GM12872 (cell line): ENCODE measurements around the gene NUAK1.

ENCODE experiments used
- TF ChIP-seq, protein P1 (sequence below): IDR thresholded peaks from 3 replicates; pipeline ENCODE4 v1.5.1; 2011; ENCODE audit warnings: low read depth, mild to moderate bottlenecking, low read length, moderate library complexity; ENCODE audit not compliant: insufficient read depth

NUAK1 gene

DNA sequence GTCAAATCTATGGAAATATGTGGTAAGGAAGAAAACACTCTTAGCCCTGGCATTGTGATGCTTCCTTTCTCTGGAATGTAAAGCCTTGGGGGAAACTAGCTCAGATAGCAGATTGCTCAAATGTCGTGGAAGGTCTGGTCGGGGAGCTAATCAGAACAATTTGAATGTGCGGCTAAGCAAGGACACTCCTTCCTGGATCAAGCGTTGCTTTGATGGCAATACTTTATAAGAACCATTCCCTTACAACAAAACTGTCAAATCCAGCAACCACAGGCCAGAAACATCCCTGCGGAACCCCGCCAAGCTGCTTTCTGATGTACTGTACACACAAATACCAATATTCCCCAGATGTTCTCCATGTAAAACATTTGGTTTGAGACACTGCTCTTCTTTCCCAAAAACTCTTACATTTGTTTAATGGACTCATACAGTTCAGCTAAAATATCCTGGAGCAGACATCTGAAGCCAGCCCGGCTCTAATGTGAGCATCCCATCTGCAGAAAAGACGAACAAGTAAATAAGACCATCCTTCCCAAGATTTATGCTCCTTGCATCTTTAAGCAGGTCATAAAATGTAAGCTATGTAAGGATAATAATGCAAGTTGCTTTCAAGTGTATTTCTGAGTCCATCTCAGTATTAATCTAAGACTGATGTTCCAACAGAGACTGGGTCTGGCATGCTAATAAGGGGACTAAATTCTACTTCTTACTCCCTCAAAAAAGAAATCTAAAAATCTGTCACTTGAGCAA, 20.2 kb downstream of the NUAK1 start:
- TF ChIP-seq, protein P1, sequence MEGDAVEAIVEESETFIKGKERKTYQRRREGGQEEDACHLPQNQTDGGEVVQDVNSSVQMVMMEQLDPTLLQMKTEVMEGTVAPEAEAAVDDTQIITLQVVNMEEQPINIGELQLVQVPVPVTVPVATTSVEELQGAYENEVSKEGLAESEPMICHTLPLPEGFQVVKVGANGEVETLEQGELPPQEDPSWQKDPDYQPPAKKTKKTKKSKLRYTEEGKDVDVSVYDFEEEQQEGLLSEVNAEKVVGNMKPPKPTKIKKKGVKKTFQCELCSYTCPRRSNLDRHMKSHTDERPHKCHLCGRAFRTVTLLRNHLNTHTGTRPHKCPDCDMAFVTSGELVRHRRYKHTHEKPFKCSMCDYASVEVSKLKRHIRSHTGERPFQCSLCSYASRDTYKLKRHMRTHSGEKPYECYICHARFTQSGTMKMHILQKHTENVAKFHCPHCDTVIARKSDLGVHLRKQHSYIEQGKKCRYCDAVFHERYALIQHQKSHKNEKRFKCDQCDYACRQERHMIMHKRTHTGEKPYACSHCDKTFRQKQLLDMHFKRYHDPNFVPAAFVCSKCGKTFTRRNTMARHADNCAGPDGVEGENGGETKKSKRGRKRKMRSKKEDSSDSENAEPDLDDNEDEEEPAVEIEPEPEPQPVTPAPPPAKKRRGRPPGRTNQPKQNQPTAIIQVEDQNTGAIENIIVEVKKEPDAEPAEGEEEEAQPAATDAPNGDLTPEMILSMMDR: no peak

DNA sequence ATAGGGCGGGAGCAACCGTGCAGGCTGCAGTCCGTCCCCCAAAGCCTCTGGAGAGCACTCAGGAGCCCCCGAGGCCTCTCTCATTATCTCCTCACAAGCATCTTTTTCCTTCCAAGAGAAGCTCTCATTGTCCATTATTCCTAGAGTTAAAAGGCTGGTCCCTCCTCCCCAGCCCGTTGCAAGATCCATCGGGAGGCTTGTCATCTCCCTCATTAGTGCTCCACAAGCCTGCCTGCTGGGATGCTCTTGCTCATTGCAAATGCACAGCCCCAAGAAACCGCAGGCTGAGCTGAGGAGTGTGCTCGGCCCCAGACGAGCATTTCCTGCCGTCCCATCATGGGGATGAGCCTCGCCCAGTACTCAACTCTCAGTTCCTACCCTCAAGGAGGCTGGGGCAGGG, 23.3 kb downstream of the NUAK1 start:
- TF ChIP-seq, protein P1: no peak

- TF ChIP-seq, protein P1: no peak
Observed at GRCh38 chr12:106114447-106115068, 24.2 kb downstream of the NUAK1 start.

- TF ChIP-seq, protein P1: no peak
Observed at GRCh38 chr12:106113824-106114446, 24.8 kb downstream of the NUAK1 start.

GRCh38 chr12:106113446-106113823, 25.3 kb downstream of the NUAK1 start:
- TF ChIP-seq, protein P1: no peak

GRCh38 chr12:106113042-106113441, 25.7 kb downstream of the NUAK1 start:
- TF ChIP-seq, protein P1: no peak

- TF ChIP-seq, protein P1: no peak
Observed at GRCh38 chr12:106112145-106112821, 26.5 kb downstream of the NUAK1 start.
